Stimulated activated naive CD4-positive, alpha-beta T cell (primary cell): ENCODE results near the gene KCNMA1.
"Not testable (repeated sequence)": the region's sequence is repeated elsewhere in the genome, so short reads cannot be mapped to it uniquely, and the experiment has no call there.

Source experiments
- DNase-seq, 6 experiments: peaks; one replicate each; lab custom pipeline; 2025; lab: John Stamatoyannopoulos, UW

KCNMA1 gene

DNA sequence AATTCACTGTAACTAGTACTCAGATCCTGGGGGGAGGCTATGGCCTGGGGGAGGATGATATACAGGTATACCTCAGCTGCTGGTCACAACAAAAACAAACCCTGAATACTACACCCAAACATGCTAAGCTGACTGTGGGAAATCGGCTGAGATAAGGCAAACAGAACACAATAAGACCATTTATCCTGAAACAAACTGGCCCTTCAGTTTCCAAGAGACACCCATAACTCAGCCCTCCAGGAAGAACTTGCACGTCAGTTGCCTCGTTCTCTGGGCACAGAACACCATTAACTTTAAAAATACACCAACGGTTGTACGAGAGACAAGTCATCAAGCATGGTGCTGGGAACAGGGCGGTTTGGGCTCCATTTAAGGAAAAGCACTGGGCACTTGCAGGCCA is 24.1 kb upstream of the KCNMA1 start:
- no peak for DNase-seq

GRCh38 chr10:77661100-77661499 is 23.5 kb upstream of the KCNMA1 start:
- DNase-seq, result no peak

DNA sequence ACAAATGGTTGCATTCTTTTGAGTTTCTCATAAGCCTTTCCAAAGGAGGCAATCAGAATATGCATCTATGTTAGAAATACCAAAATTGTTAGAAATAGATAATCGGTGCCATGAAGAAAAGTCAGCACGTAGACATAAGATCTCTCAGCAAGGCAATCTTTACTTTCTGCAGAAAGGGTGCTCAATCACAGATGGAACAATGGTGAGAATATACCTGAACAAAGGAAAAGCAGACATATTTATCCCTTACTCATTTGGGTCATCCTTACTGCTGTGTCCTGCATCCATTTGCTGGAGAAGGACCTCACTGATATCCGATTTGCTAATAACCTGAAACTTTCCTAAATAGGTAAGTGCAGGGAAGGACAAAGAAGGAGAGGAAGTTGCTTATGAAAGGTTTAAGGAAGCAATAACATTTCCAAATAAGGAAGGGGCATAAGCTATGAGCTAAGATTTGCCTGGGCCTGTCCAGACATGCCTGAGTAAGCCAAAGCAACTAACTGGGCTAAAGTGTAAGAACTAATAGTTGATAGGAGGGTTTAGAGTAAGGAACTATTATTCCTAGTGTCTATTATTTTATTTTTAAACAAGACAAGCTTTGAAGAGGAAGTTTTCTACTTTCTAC is 21.6 kb upstream of the KCNMA1 start:
- not testable (repeated sequence) for DNase-seq

DNA sequence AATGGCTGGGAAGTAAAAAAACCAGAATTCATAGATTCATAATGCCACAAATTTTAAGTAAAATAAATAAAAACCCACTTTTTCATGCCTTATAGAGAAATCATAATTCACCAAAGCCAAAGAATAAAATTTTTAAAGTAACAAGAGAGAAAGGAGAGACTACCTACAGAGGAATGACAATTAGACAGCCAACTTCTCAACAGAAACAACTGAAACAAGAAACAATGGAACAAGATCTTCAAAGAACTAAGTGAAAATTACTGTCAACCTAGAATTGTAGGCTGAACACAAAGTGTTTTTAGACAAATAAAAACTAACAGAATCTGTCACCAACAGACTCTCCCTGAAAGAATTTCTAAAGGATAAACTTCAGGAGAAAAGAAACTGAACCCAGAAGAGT is 15.6 kb upstream of the KCNMA1 start:
- no peak for DNase-seq

DNA sequence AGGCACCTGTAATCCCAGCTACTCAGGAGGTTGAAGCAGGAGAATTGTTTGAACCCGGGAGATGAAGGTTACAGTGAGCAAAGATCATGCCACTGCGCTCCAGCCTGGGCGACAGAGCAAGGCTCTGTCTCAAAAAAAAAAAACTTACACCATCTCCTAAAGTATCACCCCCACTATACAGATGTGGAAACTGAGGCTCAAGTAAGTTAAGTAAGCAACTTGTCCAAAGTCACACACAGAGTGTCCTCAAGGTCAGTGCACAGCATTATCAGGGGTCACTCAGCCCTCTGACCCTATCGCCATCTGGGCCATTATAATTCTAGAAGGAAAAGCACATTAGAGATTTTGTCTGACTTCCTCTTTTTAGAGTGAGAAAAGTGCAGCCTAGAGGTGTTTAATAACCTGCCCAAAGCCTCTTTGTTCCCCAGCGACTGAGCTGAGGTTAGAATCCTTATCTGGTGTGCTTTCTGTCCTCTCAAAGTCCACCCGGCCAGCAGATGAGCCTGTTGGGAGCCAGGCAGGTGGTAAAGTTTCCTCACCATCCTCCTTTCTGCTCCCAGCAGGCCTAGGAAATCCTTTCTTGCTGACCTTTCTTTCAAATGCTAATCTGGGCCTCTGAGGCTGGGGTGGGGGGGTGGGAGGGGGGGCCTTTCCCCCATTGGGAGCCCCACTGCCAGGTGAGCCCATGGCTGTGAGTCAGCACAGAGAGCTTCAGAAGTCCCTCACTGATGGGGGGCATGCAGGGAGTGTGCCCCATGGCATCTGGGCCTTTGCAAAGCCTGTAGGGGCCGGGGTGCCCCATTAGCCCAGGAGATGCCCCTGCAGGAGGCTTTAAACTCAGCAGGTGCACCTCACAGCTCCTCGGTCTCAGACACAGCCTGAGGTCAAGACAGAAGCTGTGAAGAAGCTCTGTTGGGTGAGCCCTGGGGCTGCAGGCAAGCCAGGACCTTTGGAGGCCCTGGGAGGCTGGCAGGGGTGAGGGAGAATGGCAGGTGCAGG is 12.0 kb upstream of the KCNMA1 start:
- DNase-seq, result no peak

GRCh38 chr10:77648472-77648871 is 10.9 kb upstream of the KCNMA1 start:
- DNase-seq, result no peak

- DNase-seq, result no peak
Measured at GRCh38 chr10:77647543-77648293, 10.1 kb upstream of the KCNMA1 start.

GRCh38 chr10:77644557-77645243 is 7.1 kb upstream of the KCNMA1 start:
- DNase-seq, result no peak

DNA sequence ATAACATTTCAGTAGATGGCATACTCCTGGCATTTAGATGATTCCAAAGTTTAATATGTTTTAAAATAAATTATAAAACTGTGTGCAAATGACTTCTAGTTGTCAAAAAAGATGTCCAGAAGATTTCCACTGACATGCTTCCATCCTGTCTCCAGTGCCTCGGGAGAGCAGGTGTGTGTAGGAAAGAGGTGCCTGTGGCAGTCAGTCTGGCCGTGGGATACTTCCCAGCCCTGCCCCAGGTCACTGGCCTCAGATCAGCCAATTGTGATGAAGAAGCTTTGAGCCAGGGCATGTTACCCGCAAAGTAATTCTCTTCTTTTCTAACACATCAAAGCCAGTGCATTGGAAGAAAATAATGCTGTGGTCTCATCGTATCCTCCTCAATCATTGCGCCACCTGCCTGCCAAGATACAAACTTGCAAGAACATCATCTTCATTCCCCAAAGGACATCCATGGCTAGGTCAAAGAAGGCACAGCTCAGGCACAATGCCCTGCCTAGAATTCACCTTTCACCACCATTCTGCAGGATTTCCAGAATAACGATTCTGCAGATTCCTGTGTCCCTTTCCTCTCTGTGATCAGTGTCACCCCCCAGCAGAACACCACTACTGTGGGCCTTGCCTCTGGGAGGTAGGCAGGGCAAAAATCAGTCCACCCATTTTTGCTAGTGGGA is 6.3 kb upstream of the KCNMA1 start:
- no peak for DNase-seq

DNA sequence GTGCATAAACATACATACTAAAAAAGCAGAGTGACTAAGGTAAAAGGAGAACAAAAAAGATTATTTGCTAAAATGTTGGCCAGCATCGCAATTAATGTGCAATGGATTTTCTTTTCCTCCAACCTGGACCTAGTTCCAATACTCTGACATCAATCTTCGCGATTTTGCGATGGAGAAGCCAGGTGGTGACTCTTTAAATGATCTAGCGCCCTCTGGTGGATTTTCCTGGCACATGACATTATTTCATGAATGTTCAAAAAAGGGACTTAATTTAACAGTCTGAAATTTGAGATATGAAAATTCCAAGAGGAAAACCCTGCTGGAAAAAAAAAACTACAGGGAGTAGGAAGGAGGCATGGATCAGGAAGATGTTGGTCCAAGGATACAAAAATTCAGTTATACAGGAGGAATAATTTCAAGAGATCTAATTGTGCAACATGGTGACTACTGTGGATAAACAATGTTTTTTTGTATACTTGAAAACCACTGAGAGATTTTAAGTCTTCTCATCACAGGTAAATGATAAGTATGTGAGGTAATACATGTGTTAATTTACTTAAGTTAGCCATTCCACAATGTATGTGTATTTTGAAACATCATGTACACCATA is 4.3 kb upstream of the KCNMA1 start:
- DNase-seq, result peak in 4 of 6 experiments; percentile 4 to 37 (median 18)

DNA sequence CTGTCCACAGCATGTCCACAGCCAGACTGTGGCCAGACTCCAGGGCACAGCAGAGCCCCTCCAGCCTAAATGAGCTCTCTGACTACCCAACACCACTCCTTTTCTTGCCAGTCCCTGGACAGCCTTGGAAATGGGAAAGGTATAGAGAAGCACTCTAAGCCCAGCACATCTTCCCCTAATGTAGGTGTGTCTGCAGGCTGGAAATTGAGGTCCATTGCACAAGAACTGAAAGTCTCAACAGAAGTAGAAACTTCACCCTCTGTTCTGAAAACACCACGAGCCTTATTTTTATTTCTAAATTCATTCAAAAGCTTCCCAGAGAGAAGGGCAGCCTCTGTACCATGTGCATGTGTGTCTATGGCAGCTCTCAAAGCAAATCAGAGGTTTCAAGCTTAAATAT is 3.7 kb upstream of the KCNMA1 start:
- no peak for DNase-seq

- DNase-seq, result no peak
Measured at GRCh38 chr10:77640167-77640566, 2.6 kb upstream of the KCNMA1 start.

DNA sequence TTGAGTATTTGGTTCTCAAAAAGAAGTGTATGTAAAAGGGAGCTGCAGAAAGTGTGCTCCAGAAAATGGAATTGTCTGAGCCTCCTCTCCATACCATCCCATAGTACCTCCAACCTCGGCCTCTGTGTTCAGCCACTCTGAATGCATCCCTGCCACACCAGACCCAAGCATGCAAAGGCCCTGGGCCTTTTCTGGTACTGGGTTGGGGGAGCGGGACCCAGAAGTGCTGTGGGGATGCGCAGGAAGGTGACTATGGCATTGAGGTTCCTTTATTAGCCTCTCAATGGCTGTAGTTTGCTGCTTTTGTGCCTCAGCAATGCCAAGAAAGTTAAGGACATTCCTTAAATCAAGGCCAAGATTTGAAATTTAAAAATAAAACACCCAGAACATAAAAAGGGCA is 2.1 kb upstream of the KCNMA1 start:
- no peak for DNase-seq

- DNase-seq, result no peak
Measured at GRCh38 chr10:77638321-77639101, 903 bp upstream of the KCNMA1 start.

DNA sequence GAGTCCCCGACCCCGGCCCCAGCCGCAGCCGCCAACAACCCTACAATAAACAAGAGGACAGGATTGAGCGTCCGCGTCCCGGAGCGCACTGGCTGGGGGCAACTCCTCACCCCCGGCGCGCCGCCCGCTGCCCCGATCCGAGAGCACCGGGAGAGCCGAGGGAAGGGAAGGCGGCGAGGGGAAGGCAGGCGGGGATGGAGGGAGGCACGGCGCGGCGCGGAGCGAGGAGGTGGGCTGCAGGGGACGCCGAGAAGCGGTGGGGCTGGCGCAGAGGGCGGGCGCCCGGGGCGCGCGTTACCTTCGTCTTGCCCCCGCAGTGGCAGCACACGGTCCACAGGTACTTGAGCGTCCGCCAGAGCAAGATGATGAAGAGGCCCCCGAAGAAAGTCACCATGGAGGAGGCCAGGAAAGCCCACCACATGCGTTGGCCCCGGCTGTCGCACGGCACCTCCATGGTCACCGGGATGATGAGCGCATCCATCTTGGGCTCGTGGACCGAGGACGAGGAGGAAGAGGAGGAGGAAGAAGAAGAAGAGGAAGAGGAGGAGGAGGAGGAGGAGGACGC is 559 bp downstream of the KCNMA1 start:
- DNase-seq, result no peak

DNA sequence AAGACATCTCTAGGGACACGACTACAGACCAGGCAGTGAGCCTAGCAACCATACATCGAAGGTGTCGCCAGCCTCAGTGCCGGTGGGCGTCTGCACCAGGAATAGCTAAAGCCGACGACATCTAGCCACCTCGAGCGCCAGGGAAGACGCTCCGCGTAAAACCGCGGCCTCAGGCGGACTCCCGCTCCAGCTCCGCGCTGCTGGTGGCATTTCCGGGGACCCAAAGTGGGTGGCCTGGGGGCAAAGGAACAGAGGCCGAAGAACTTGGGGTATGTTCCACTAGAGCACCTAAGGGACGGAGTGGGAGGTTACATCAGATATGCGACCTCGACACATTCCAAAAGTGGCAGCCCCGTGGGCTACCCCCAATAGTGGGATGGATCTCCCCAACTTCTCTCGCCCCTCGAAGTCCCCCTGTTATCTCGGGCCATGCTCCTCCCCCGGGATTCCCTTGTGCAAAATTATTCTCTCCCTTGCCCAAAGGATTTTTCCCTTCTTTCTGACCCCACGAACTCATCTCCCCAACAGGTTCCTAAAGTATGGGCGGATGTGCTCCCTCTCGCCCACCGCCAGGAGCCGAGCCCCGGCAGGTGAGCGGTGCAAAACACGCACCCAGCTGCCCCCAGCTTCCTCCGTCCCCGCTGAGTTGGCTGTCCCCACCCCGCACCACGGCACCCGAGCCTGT is 1.2 kb downstream of the KCNMA1 start:
- DNase-seq, result no peak

DNA sequence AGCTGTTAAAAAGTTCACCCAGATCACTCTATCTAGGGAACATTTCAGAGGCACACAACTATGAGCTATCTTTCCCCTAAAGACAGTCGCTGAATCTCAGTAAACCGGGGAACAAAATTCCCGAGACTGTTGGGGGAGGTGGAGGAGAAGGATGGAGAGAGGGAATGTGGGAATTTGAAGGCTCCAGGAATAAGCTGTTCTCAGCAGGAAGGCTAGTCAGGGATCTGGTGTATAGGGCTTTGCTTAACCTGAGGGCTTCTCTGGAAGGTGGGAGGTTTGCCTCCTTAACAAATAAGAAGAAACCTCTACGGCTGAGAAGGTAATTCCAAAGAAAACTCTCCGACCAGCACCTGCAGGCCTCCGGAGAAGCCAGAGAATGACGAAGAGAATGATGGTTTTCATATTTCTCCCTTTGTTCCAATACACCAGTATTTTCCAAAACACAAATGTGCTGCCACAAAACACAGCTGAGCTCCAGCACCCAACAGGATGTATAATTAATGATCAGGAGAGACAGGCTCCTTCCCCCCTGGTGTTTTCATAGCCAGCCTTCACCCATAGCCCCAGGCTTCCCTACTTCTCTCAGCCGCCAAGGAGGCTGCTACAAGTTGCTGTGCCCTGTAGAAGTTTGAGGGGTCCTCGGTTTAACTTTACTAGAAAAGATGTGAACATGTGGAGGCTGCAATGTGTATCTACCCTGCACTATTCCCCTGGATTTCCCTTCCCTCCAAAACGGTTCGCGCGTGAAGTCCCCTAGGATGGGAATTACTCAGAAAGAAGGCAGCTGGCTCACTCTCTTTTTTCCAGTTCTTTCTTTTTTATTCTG is 2.0 kb downstream of the KCNMA1 start:
- no peak for DNase-seq

DNA sequence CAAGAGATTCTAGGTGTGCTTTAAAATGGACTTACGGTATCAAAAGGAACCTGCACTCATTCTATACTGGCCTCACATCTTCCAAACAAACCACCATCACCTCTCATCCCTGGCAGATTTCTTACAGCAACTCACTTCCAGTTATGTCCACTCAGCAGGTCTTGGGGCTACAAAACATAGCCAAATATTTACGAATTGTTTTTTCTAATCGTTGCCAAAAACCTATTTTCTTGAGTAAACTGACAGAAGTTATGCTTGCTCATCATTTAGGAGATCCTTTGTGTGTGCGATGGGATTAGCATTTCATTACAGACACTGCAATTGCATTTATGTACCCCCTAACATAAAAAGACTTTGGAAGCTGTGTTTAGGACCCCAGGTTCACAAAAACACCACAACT is 2.7 kb downstream of the KCNMA1 start:
- DNase-seq, result no peak
